Mesenchymal stem cell (in vitro differentiated cells and primary cell): ENCODE results near the gene CLGN.
"Not testable (repeated sequence)": the region's sequence is repeated elsewhere in the genome, so short reads cannot be mapped to it uniquely, and the experiment has no call there.

Experiments used
- DNase-seq: peaks from one replicate; pipeline ENCODE4 v3.0.0-alpha.2; 2013
- H2AFZ ChIP-seq: one replicate; pipeline ENCODE4 v1.6.1; 2013; ENCODE audit warnings: low read depth, mild to moderate bottlenecking, control low read depth, inconsistent platforms, low read length, moderate library complexity
- H2AK5ac ChIP-seq: 2 replicates; pipeline ENCODE4 v1.6.1; 2013; ENCODE audit warnings: low read length, moderate library complexity, mild to moderate bottlenecking, inconsistent platforms; ENCODE audit not compliant: severe bottlenecking
- H2BK120ac ChIP-seq: one replicate; pipeline ENCODE4 v1.6.1; 2013; ENCODE audit warnings: low read depth, mild to moderate bottlenecking, inconsistent platforms, low read length, moderate library complexity
- H2BK12ac ChIP-seq, 2 experiments: one replicate each; pipeline ENCODE4 v1.6.1; 2013; ENCODE audit warnings: inconsistent platforms in 2 of 2, low read length in 2 of 2, mild to moderate bottlenecking in 2 of 2, moderate library complexity in 2 of 2, control low read depth in 1 of 2
- H2BK15ac ChIP-seq: one replicate; pipeline ENCODE4 v1.6.1; 2013; ENCODE audit warnings: mild to moderate bottlenecking, low read depth, inconsistent platforms; ENCODE audit not compliant: poor library complexity, severe bottlenecking
- H2BK5ac ChIP-seq: 2 replicates; pipeline ENCODE4 v1.6.1; 2013; ENCODE audit warnings: low read depth, mild to moderate bottlenecking, low read length, control low read depth, inconsistent platforms; ENCODE audit not compliant: poor library complexity, severe bottlenecking
- H3K14ac ChIP-seq, 2 experiments: one replicate each; pipeline ENCODE4 v1.6.1; 2013; ENCODE audit warnings: inconsistent platforms in 2 of 2, low read length in 2 of 2, control low read depth in 1 of 2, mild to moderate bottlenecking in 1 of 2, moderate library complexity in 1 of 2
- H3K18ac ChIP-seq, 2 experiments: one replicate each; pipeline ENCODE4 v1.6.1; 2013; ENCODE audit warnings: inconsistent platforms in 2 of 2, low read length in 2 of 2, control low read depth in 1 of 2, low read depth in 1 of 2, mild to moderate bottlenecking in 1 of 2
- H3K23ac ChIP-seq, 2 experiments: one replicate each; pipeline ENCODE4 v1.6.1; 2013; ENCODE audit warnings: inconsistent platforms in 2 of 2, low read length in 2 of 2, mild to moderate bottlenecking in 2 of 2, moderate library complexity in 2 of 2, control low read depth in 1 of 2
- H3K27ac ChIP-seq: 2 replicates; pipeline ENCODE4 v1.5.1; 2013; ENCODE audit warnings: mild to moderate bottlenecking, moderate library complexity, low read length, control low read depth, inconsistent platforms; ENCODE audit not compliant: poor library complexity, severe bottlenecking
- H3K27me3 ChIP-seq, 2 experiments: 2 replicates each; pipeline versions ENCODE4 v1.6.1 to v1.7.0; 2013; ENCODE audit warnings: low read length in 2 of 2, mild to moderate bottlenecking in 2 of 2, moderate library complexity in 2 of 2, control low read depth in 1 of 2, inconsistent platforms in 1 of 2; ENCODE audit not compliant: control insufficient read depth in 1 of 2, insufficient read depth in 1 of 2
- H3K36me3 ChIP-seq, 2 experiments: 2 replicates each; pipeline versions ENCODE4 v1.6.1 to v1.7.0; 2013; ENCODE audit warnings: low read length in 2 of 2, control low read depth in 1 of 2, inconsistent platforms in 1 of 2, low read depth in 1 of 2, mild to moderate bottlenecking in 1 of 2; ENCODE audit not compliant: insufficient read depth in 2 of 2, control insufficient read depth in 1 of 2
- H3K4ac ChIP-seq, 2 experiments: one replicate each; pipeline ENCODE4 v1.6.1; 2013; ENCODE audit warnings: inconsistent platforms in 2 of 2, low read length in 2 of 2, mild to moderate bottlenecking in 2 of 2, moderate library complexity in 2 of 2, control low read depth in 1 of 2, low read depth in 1 of 2
- H3K4me1 ChIP-seq: 2 replicates; pipeline ENCODE4 v1.6.1; 2013; ENCODE audit warnings: low read depth, low read length, control low read depth; ENCODE audit not compliant: control insufficient read depth, insufficient read depth
- H3K4me2 ChIP-seq: 2 replicates; pipeline ENCODE4 v1.6.1; 2013; ENCODE audit warnings: low read length, mild to moderate bottlenecking, inconsistent platforms; ENCODE audit not compliant: poor library complexity, severe bottlenecking
- H3K4me3 ChIP-seq, 2 experiments: 2 replicates each; pipeline versions ENCODE4 v1.5.1 to v1.7.0; 2013; ENCODE audit warnings: low read length in 2 of 2, mild to moderate bottlenecking in 2 of 2, control low read depth in 1 of 2, low read depth in 1 of 2; ENCODE audit not compliant: insufficient read depth in 1 of 2
- H3K79me1 ChIP-seq: replicated peaks from 2 replicates; pipeline ENCODE4 v1.6.1; 2013; ENCODE audit warnings: mild to moderate bottlenecking, control low read depth, low read length, inconsistent platforms; ENCODE audit not compliant: poor library complexity, severe bottlenecking
- H3K9ac ChIP-seq: 2 replicates; pipeline ENCODE4 v1.7.0; 2013; ENCODE audit warnings: mild to moderate bottlenecking, low read length, moderate library complexity
- H3K9me3 ChIP-seq: 2 replicates; pipeline ENCODE4 v1.7.0; 2013; ENCODE audit warnings: mild to moderate bottlenecking, low read length; ENCODE audit not compliant: control insufficient read depth
- H4K8ac ChIP-seq: one replicate; pipeline ENCODE4 v1.6.1; 2013; ENCODE audit warnings: inconsistent platforms, mild to moderate bottlenecking, low read length, moderate library complexity
- H4K91ac ChIP-seq: one replicate; pipeline ENCODE4 v1.6.1; 2013; ENCODE audit warnings: mild to moderate bottlenecking, low read length, inconsistent platforms
- WGBS: methylation state at CpG from one replicate; pipeline ENCODE4 v1.1.7; 2013; ENCODE audit warnings: mixed read lengths; 5-methylcytosine and 5-hydroxymethylcytosine counted together

The CLGN gene

GRCh38 chr4:140448162-140448561 lies 20.7 kb upstream of the CLGN start:
- Histone ChIP-seq H3K4me1 (no peaks in the 10 kb centered on the region), H3K36me3 (no peaks in the 10 kb centered on the region), H3K23ac (no peak overlapping the region), H2BK120ac (no peak overlapping the region), H2AK5ac (no peak overlapping the region), H3K18ac (no peak overlapping the region), H3K4ac (no peak overlapping the region), H3K27me3 (no peaks in the 10 kb centered on the region), H3K4me2 (no peak overlapping the region), H3K9ac (no peak overlapping the region), H4K8ac (no peak overlapping the region), H2AFZ (no peak overlapping the region), H3K14ac (no peak overlapping the region), H3K27ac (no peak overlapping the region), H4K91ac (no peak overlapping the region), H2BK15ac (no peak overlapping the region), H3K9me3 (no peaks in the 10 kb centered on the region), H2BK12ac (no peak overlapping the region), H3K79me1 (no peaks in the 10 kb centered on the region), H2BK5ac (no peak overlapping the region), H3K4me3 (no peak overlapping the region)
- DNase-seq: no peak
- WGBS: 52% methylated on average over 3 of the region's 3 CpGs

- H2BK15ac ChIP-seq, H2BK12ac ChIP-seq, H3K23ac ChIP-seq, H3K14ac ChIP-seq, H2AFZ ChIP-seq, H3K4ac ChIP-seq, H3K79me1 ChIP-seq, H4K8ac ChIP-seq, H2BK120ac ChIP-seq, H2AK5ac ChIP-seq, H3K18ac ChIP-seq, H3K9ac ChIP-seq, H4K91ac ChIP-seq, H3K4me2 ChIP-seq, H3K27me3 ChIP-seq, H3K4me1 ChIP-seq, H3K4me3 ChIP-seq, H3K36me3 ChIP-seq, DNase-seq, H3K27ac ChIP-seq, H2BK5ac ChIP-seq, H3K9me3 ChIP-seq: not testable (repeated sequence)
- 95% methylated on average over 4 of the region's 4 CpGs for WGBS
These were observed 16.9 kb upstream of the CLGN start for GRCh38 chr4:140444347-140444746.

GRCh38 chr4:140439644-140440142 lies 12.2 kb upstream of the CLGN start:
- H3K79me1 ChIP-seq: no peaks in the 10 kb centered on the region
- no peaks in the 10 kb centered on the region for H3K36me3 ChIP-seq
- H3K9me3 ChIP-seq: no peaks in the 10 kb centered on the region
- no peak overlapping the region for H4K91ac ChIP-seq
- H3K27ac ChIP-seq: no peak overlapping the region
- H2AFZ ChIP-seq: no peak overlapping the region
- no peak overlapping the region for H3K4me3 ChIP-seq
- no peak overlapping the region for H3K18ac ChIP-seq
- H3K27me3 ChIP-seq: peaks cover 0 to 5% of the 10 kb centered on the region in 2 experiments
- no peak overlapping the region for H4K8ac ChIP-seq
- no peak for DNase-seq
- no peak overlapping the region for H2BK5ac ChIP-seq
- H3K23ac ChIP-seq: no peak overlapping the region
- no peak overlapping the region for H2BK12ac ChIP-seq
- no peak overlapping the region for H3K4me2 ChIP-seq
- no peaks in the 10 kb centered on the region for H3K4me1 ChIP-seq
- H2BK15ac ChIP-seq: no peak overlapping the region
- no peak overlapping the region for H3K4ac ChIP-seq
- no peak overlapping the region for H2BK120ac ChIP-seq
- no peak overlapping the region for H3K14ac ChIP-seq
- no peak overlapping the region for H2AK5ac ChIP-seq
- H3K9ac ChIP-seq: no peak overlapping the region

- Histone ChIP-seq H3K27ac (no peak overlapping the region), H3K18ac (no peak overlapping the region), H3K14ac (no peak overlapping the region), H3K4me3 (peak overlapping the region in 1 of 2 experiments; percentile 91), H3K23ac (no peak overlapping the region), H3K9me3 (no peaks in the 10 kb centered on the region), H3K4me2 (peak overlapping the region; percentile 88), H2BK5ac (no peak overlapping the region), H4K8ac (no peak overlapping the region), H3K9ac (peak overlapping the region; percentile 84), H2AK5ac (no peak overlapping the region), H3K36me3 (peaks cover 0 to 3% of the 10 kb centered on the region in 2 experiments), H4K91ac (no peak overlapping the region), H2BK120ac (no peak overlapping the region), H2BK12ac (no peak overlapping the region), H2AFZ (no peak overlapping the region), H3K4me1 (peaks cover 6% of the 10 kb centered on the region), H2BK15ac (no peak overlapping the region), H3K79me1 (no peaks in the 10 kb centered on the region), H3K4ac (no peak overlapping the region), H3K27me3 (no peaks in the 10 kb centered on the region)
- peak; percentile 53 for DNase-seq
- WGBS: 61% methylated on average over 5 of the region's 7 CpGs
These were observed 547 bp upstream of the CLGN start for GRCh38 chr4:140427919-140428471.
